DOHH2 (cell line): ENCODE measurements around the gene EVC2.

Experiments
- CTCF ChIP-seq: fragments of 200-600 bp; sonication (generic); IDR thresholded peaks from one replicate; pipeline ENCODE4 v1.5.1; 2014; ENCODE audit warnings: antibody characterized with exemption, mild to moderate bottlenecking, low read depth, low read length; ENCODE audit not compliant: poor library complexity, severe bottlenecking
- EZH2phosphoT487 ChIP-seq: fragments of 200-600 bp; sonication (generic); IDR thresholded peaks from 2 replicates; pipeline ENCODE4 v1.6.1; 2017; ENCODE audit warnings: borderline replicate concordance, mild to moderate bottlenecking, antibody characterized with exemption, low read length, moderate library complexity, mixed read lengths

DNA sequence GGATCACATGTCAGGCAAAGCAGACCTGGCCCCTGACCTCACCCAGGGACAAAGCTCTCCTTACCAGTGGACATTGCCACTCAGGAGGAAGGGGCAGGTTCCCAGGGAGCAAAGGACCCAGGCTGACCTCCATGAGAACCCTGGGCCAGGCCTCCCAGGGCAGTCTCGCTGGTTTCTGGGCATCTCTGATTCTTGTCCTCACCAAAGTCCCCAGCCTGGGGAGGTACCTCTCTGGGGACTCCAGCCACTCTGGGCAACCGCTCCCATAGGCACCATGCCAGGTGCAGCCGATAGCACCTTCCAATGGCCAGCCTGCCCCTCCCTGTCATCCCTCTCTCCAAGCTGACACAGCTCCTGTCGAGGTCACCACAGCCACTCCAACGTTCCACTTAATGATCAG lies 7.9 kb downstream of the EVC2 start:
- TF ChIP-seq CTCF: no peak
- no peak for TF ChIP-seq EZH2phosphoT487
